Neutrophil (primary cell): ENCODE measurements around the gene OR52I2.

Experiments
- H3K27ac ChIP-seq: fragments of 200-600 bp; sonication (generic); 2 replicates; pipeline ENCODE4 v1.5.1; 2016; ENCODE audit warnings: mild to moderate bottlenecking, moderate library complexity
- H3K27me3 ChIP-seq: fragments of 200-600 bp; sonication (generic); 2 replicates; pipeline ENCODE4 v1.6.0; 2016; ENCODE audit warnings: mild to moderate bottlenecking
- H3K36me3 ChIP-seq: fragments of 200-600 bp; sonication (generic); 2 replicates; pipeline ENCODE4 v1.5.1; 2017
- H3K4me1 ChIP-seq, 2 experiments: fragments of 200-600 bp in 1 of 2; sonication (generic) in 1 of 2; 1 replicate in 1 of 2; 2 replicates in 1 of 2; pipeline versions ENCODE4 v1.5.1 to v1.6.1; 2013 to 2016; ENCODE audit warnings: low read depth in 1 of 2, low read length in 1 of 2, mild to moderate bottlenecking in 1 of 2, moderate library complexity in 1 of 2; ENCODE audit not compliant: control insufficient read depth in 1 of 2, insufficient read depth in 1 of 2
- H3K4me3 ChIP-seq, 2 experiments: fragments of 200-600 bp in 1 of 2; sonication (generic) in 1 of 2; 1 replicate in 1 of 2; 2 replicates in 1 of 2; pipeline ENCODE4 v1.5.1; 2013 to 2016; ENCODE audit warnings: low read depth in 1 of 2, low read length in 1 of 2, mild to moderate bottlenecking in 1 of 2, moderate library complexity in 1 of 2
- H3K9me3 ChIP-seq: fragments of 200-600 bp; sonication (generic); 2 replicates; pipeline ENCODE4 v1.5.1; 2016
- TF ChIP-seq, protein P1 (sequence below): fragments of 200-600 bp; sonication (generic); IDR thresholded peaks from 2 replicates; pipeline ENCODE4 v1.5.1; 2016; ENCODE audit warnings: antibody characterized with exemption

OR52I2 gene

DNA sequence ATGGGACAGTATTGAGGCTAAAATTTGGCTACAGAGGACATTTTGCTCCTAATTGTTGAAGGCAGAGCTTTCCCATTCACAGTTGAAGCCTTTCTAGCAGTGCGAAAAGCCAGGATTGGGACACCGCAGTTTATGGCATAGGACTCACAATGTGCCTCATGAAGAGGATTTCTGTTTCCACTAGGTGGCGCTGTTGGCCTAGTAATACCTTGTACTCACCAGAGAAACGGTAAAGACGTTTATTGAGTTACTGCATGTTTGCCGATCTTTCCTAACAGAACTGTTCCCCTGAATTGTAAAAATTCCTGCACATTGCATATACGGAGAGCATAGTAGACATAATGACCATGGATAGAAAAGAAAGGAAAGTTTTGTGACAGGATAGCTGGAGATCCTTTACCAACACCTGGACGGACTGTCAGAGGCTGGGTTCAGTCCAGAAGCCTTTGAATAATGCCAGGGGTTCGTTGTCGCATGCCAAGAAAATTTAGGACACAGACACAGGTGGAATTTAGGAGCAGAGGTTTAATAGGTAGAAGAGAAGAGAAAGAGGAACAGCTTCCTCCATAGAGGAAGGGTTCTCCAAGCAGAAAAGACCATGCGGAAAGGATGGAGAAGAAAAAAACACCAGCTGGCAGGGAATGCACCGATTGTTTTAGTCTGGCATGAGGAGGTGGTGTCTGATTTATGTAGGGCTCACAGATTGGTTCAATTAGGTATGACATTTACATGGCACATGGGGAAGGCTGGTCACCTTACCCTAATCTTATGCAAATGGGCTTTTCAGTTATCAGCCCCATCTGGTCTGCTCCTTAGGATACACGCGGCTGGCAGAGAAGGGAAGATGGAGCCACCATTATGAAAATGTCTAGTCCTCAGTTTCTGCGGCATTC lies 44.9 kb downstream of the OR52I2 start:
- no peaks in the 10 kb centered on the region for H3K36me3 ChIP-seq
- H3K27me3 ChIP-seq = peaks cover 28% of the 10 kb centered on the region
- no peaks in the 10 kb centered on the region for H3K4me1 ChIP-seq
- no peak overlapping the region for H3K4me3 ChIP-seq
- TF ChIP-seq, protein P1, sequence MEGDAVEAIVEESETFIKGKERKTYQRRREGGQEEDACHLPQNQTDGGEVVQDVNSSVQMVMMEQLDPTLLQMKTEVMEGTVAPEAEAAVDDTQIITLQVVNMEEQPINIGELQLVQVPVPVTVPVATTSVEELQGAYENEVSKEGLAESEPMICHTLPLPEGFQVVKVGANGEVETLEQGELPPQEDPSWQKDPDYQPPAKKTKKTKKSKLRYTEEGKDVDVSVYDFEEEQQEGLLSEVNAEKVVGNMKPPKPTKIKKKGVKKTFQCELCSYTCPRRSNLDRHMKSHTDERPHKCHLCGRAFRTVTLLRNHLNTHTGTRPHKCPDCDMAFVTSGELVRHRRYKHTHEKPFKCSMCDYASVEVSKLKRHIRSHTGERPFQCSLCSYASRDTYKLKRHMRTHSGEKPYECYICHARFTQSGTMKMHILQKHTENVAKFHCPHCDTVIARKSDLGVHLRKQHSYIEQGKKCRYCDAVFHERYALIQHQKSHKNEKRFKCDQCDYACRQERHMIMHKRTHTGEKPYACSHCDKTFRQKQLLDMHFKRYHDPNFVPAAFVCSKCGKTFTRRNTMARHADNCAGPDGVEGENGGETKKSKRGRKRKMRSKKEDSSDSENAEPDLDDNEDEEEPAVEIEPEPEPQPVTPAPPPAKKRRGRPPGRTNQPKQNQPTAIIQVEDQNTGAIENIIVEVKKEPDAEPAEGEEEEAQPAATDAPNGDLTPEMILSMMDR = peak; percentile 29
- peaks cover 8% of the 10 kb centered on the region for H3K9me3 ChIP-seq
- no peak overlapping the region for H3K27ac ChIP-seq

DNA sequence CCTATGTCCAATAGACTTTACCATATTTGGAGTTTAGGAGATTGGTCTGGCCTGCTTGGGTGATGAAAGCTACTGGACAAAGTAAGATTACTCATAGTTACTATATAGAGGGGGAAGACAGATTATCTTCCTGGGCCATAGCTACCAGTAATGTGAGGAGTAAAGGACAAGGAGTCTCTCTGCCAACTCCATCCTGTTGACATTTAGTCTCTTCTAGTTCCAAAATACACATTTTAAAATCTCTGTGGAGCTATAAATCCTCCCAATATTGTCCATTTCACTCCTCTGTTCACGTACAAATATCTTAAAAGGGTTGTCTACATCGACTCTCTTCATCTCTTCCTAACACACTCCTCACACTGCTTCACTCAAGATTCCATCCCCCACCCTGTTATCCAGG lies 54.6 kb downstream of the OR52I2 start:
- no peaks in the 10 kb centered on the region for H3K4me1 ChIP-seq
- H3K4me3 ChIP-seq = no peak overlapping the region
- H3K27me3 ChIP-seq = peaks cover 29% of the 10 kb centered on the region
- H3K9me3 ChIP-seq = no peaks in the 10 kb centered on the region
- TF ChIP-seq, protein P1 = no peak
- no peak overlapping the region for H3K27ac ChIP-seq
- no peaks in the 10 kb centered on the region for H3K36me3 ChIP-seq

DNA sequence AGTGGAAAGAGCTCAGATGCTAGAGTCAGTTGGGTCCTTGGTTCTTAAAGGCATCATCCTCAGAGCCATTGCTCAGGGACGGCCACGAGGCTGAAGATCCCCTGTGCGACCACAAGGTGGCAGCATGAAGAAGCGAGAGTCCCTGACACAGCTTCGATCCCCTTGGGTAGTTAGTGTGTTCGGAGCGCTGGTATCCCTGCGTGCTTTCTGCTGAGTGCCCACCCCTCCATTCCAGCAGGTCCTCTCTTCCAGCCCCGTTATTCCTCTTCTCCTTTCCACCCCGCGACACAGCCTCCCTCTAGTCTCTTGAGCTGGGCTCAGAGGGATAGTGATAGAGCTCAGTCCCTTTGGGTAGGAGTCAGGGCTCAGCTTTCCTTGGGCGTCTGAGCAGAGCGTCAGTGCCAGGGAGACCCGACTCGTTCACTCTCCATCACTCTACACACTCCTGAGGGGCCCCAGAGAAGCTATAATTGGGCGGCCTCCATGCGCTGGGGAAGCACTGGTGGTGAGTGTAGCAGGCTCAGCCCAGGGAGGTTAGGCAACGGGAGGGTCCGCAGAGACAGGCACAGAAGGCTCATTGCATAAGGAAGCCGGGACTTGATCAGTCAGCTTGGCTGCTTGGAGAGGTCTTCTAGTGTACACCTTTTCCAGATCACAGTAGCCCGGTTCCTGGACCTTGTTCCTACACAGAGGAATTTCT lies 55.6 kb downstream of the OR52I2 start, which contains the start of gene OR51D1:
Gene OR51D1, plus strand, starts transcription at position 516 of the 700 bp plus-strand sequence. CDS start 2,314 bp downstream, outside the sequence.
- Histone ChIP-seq H3K4me3 (no peak within 1 kb of the TSS), H3K9me3 (no peaks in the 10 kb centered on the region), H3K4me1 (no peaks in the 10 kb centered on the region), H3K27ac (no peak within 1 kb of the TSS), H3K36me3 (no peaks in the 10 kb centered on the region), H3K27me3 (peaks cover 35% of the 10 kb centered on the region)
- TF ChIP-seq, protein P1 = peak; percentile 75

DNA sequence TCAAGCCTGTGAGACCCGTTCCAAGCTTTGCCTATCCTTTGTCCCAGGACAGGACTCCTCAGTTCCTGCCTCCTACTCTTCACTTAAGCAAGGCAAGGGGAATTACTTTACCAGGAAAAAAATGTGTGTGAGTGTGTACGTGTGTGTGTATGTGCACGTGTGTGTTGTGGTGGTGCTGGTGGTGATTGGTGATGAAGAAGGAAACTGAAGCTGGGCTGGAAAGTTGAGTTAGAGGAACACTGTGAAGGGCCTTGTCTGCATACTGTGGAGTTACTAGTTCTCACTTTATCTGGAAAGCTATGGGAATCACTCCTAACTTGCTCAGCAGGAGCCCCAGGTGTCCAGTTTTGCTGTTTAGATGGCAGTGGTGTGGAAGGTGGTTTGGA lies 56.1 kb downstream of the OR52I2 start:
- TF ChIP-seq, protein P1 = no peak
- Histone ChIP-seq H3K27me3 (peaks cover 35% of the 10 kb centered on the region), H3K4me3 (no peak overlapping the region), H3K36me3 (no peaks in the 10 kb centered on the region), H3K27ac (no peak overlapping the region), H3K9me3 (no peaks in the 10 kb centered on the region), H3K4me1 (no peaks in the 10 kb centered on the region)

DNA sequence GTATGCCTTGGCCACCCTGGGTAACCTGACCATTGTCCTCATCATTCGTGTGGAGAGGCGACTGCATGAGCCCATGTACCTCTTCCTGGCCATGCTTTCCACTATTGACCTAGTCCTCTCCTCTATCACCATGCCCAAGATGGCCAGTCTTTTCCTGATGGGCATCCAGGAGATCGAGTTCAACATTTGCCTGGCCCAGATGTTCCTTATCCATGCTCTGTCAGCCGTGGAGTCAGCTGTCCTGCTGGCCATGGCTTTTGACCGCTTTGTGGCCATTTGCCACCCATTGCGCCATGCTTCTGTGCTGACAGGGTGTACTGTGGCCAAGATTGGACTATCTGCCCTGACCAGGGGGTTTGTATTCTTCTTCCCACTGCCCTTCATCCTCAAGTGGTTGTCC lies 58.4 kb downstream of the OR52I2 start:
- Histone ChIP-seq H3K36me3 (no peaks in the 10 kb centered on the region), H3K27me3 (peaks cover 40% of the 10 kb centered on the region), H3K4me3 (no peak overlapping the region), H3K9me3 (no peaks in the 10 kb centered on the region), H3K27ac (no peak overlapping the region), H3K4me1 (no peaks in the 10 kb centered on the region)
- TF ChIP-seq, protein P1 = no peak
